Epithelial cell of esophagus (primary cell): ENCODE measurements around the gene EMID1.
A peak's percentile ranks its signal among the peaks of the same experiment; 100 is the strongest.

Experiments
- DNase-seq: peaks from one replicate; pipeline ENCODE4 v3.0.0; 2010; ENCODE audit warnings: low read depth
- H3K4me3 ChIP-seq: 2 replicates; pipeline ENCODE4 v1.5.1; 2011; ENCODE audit warnings: mild to moderate bottlenecking, low read length, control low read depth
- TF ChIP-seq, protein P1 (sequence below): IDR thresholded peaks from 2 replicates; pipeline ENCODE4 v1.5.1; 2011; ENCODE audit warnings: low read depth, mild to moderate bottlenecking, low read length, control low read depth, inconsistent platforms; ENCODE audit not compliant: insufficient read depth; ENCODE audit errors: missing control alignments

Gene EMID1

GRCh38 chr22:29251265-29251664 is 45.6 kb downstream of the EMID1 start:
- no peak overlapping the region for H3K4me3 ChIP-seq
- TF ChIP-seq, protein P1, sequence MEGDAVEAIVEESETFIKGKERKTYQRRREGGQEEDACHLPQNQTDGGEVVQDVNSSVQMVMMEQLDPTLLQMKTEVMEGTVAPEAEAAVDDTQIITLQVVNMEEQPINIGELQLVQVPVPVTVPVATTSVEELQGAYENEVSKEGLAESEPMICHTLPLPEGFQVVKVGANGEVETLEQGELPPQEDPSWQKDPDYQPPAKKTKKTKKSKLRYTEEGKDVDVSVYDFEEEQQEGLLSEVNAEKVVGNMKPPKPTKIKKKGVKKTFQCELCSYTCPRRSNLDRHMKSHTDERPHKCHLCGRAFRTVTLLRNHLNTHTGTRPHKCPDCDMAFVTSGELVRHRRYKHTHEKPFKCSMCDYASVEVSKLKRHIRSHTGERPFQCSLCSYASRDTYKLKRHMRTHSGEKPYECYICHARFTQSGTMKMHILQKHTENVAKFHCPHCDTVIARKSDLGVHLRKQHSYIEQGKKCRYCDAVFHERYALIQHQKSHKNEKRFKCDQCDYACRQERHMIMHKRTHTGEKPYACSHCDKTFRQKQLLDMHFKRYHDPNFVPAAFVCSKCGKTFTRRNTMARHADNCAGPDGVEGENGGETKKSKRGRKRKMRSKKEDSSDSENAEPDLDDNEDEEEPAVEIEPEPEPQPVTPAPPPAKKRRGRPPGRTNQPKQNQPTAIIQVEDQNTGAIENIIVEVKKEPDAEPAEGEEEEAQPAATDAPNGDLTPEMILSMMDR: no peak
- no peak for DNase-seq

GRCh38 chr22:29251981-29252911 is 46.5 kb downstream of the EMID1 start:
- no peak overlapping the region for H3K4me3 ChIP-seq
- no peak for DNase-seq
- TF ChIP-seq, protein P1: no peak

GRCh38 chr22:29253561-29254285 is 48.0 kb downstream of the EMID1 start:
- no peak overlapping the region for H3K4me3 ChIP-seq
- TF ChIP-seq, protein P1: no peak
- DNase-seq: peak; percentile 57

- no peak for DNase-seq
- no peak overlapping the region for H3K4me3 ChIP-seq
- TF ChIP-seq, protein P1: no peak
These were observed 48.6 kb downstream of the EMID1 start for GRCh38 chr22:29254286-29254660.

- no peak overlapping the region for H3K4me3 ChIP-seq
- TF ChIP-seq, protein P1: no peak
- no peak for DNase-seq
These were observed 49.4 kb downstream of the EMID1 start for GRCh38 chr22:29255064-29255621.

GRCh38 chr22:29256606-29257325 is 51.1 kb downstream of the EMID1 start:
- TF ChIP-seq, protein P1: no peak
- DNase-seq: no peak
- H3K4me3 ChIP-seq: no peak overlapping the region
